MM.1S (cell line): Measurements from ENCODE around the gene MYRFL.

Source experiments
- DNase-seq: peaks from one replicate; pipeline ENCODE4 v3.0.0-alpha.2; 2015
- H2AFZ ChIP-seq: fragments of 300-600 bp; sonication (generic); 2 replicates; pipeline ENCODE4 v1.6.0; 2016; ENCODE audit warnings: antibody characterized with exemption, low read length
- H3F3A ChIP-seq: fragments of 300-600 bp; sonication (generic); 2 replicates; pipeline ENCODE4 v1.6.1; 2016; ENCODE audit warnings: mild to moderate bottlenecking, antibody characterized with exemption, low read length, moderate library complexity, mixed read lengths; ENCODE audit not compliant: insufficient read depth
- H3K27ac ChIP-seq: fragments of 300-600 bp; sonication (generic); 2 replicates; pipeline ENCODE4 v1.5.1; 2016; ENCODE audit warnings: mild to moderate bottlenecking, low read length
- H3K27me3 ChIP-seq: fragments of 300-600 bp; sonication (generic); replicated peaks from 2 replicates; pipeline ENCODE4 v1.6.0; 2016; ENCODE audit warnings: low read length; ENCODE audit not compliant: insufficient read depth
- H3K36me3 ChIP-seq: fragments of 300-600 bp; sonication (generic); replicated peaks from 2 replicates; pipeline ENCODE4 v1.6.1; 2016; ENCODE audit warnings: mild to moderate bottlenecking, low read length, mixed read lengths; ENCODE audit not compliant: insufficient read depth
- H3K4me1 ChIP-seq: fragments of 300-600 bp; sonication (generic); 2 replicates; pipeline ENCODE4 v1.6.1; 2016; ENCODE audit warnings: low read length, mixed read lengths
- H3K4me2 ChIP-seq: fragments of 300-600 bp; sonication (generic); 2 replicates; pipeline ENCODE4 v1.6.0; 2016; ENCODE audit warnings: low read depth, low read length
- H3K4me3 ChIP-seq: fragments of 300-600 bp; sonication (generic); 2 replicates; pipeline ENCODE4 v1.5.1; 2016; ENCODE audit warnings: low read length, mixed read lengths
- H3K79me2 ChIP-seq: fragments of 300-600 bp; sonication (generic); 2 replicates; pipeline ENCODE4 v1.6.1; 2016; ENCODE audit warnings: mixed run types, low read length, mixed read lengths
- H3K9ac ChIP-seq: fragments of 300-600 bp; sonication (generic); 2 replicates; pipeline ENCODE4 v1.6.1; 2016; ENCODE audit warnings: low read length, mixed read lengths
- H3K9me2 ChIP-seq: fragments of 300-600 bp; sonication (generic); replicated peaks from 2 replicates; pipeline ENCODE4 v1.6.1; 2016; ENCODE audit warnings: mild to moderate bottlenecking, low read length, mixed read lengths; ENCODE audit not compliant: insufficient read depth
- H3K9me3 ChIP-seq: fragments of 300-600 bp; sonication (generic); replicated peaks from 2 replicates; pipeline ENCODE4 v1.6.1; 2016; ENCODE audit warnings: mild to moderate bottlenecking, low read length, mixed read lengths; ENCODE audit not compliant: insufficient read depth
- H4K20me1 ChIP-seq: fragments of 300-600 bp; sonication (generic); 2 replicates; pipeline ENCODE4 v1.6.1; 2016; ENCODE audit warnings: mild to moderate bottlenecking, low read length, moderate library complexity, mixed read lengths; ENCODE audit not compliant: insufficient read depth
- CTCF ChIP-seq: fragments of 300-600 bp; sonication (generic); IDR thresholded peaks from 2 replicates; pipeline ENCODE4 v1.5.1; 2016; ENCODE audit warnings: antibody characterized with exemption, low read length, mixed read lengths
- EZH2 ChIP-seq: fragments of 300-600 bp; sonication (generic); optimal IDR thresholded peaks from 2 replicates; pipeline ENCODE3; 2017; ENCODE audit warnings: low read depth, mild to moderate bottlenecking, antibody characterized with exemption, low read length, mixed read lengths
- EZH2phosphoT487 ChIP-seq: fragments of 300-600 bp; sonication (generic); IDR thresholded peaks from 2 replicates; pipeline ENCODE4 v1.6.1; 2018; ENCODE audit warnings: antibody characterized with exemption, low read length

The MYRFL gene

GRCh38 chr12:69961246-69961645, 136.2 kb downstream of the MYRFL start:
- Histone ChIP-seq H2AFZ (no peak overlapping the region), H3K9ac (no peak overlapping the region), H3K4me1 (no peaks in the 10 kb centered on the region), H3F3A (no peaks in the 10 kb centered on the region), H3K27ac (no peak overlapping the region), H3K4me2 (no peak overlapping the region), H3K27me3 (no peaks in the 10 kb centered on the region), H3K9me2 (no peaks in the 10 kb centered on the region), H3K79me2 (no peaks in the 10 kb centered on the region), H3K4me3 (no peak overlapping the region), H4K20me1 (no peaks in the 10 kb centered on the region), H3K36me3 (no peaks in the 10 kb centered on the region), H3K9me3 (no peaks in the 10 kb centered on the region)
- no peak for TF ChIP-seq CTCF
- TF ChIP-seq EZH2: no peak
- TF ChIP-seq EZH2phosphoT487: no peak
- DNase-seq: no peak

GRCh38 chr12:69966409-69966808, 141.4 kb downstream of the MYRFL start:
- Histone ChIP-seq H3K27me3 (no peaks in the 10 kb centered on the region), H3F3A (no peaks in the 10 kb centered on the region), H3K9me2 (no peaks in the 10 kb centered on the region), H2AFZ (no peak overlapping the region), H3K4me3 (no peak overlapping the region), H3K36me3 (no peaks in the 10 kb centered on the region), H3K4me1 (no peaks in the 10 kb centered on the region), H3K79me2 (no peaks in the 10 kb centered on the region), H3K9me3 (no peaks in the 10 kb centered on the region), H3K9ac (no peak overlapping the region), H4K20me1 (no peaks in the 10 kb centered on the region), H3K4me2 (no peak overlapping the region), H3K27ac (no peak overlapping the region)
- DNase-seq: no peak
- TF ChIP-seq EZH2: no peak
- TF ChIP-seq CTCF: no peak
- TF ChIP-seq EZH2phosphoT487: no peak

- H4K20me1 ChIP-seq: no peaks in the 10 kb centered on the region
- H3K79me2 ChIP-seq: no peaks in the 10 kb centered on the region
- no peak overlapping the region for H3K4me2 ChIP-seq
- no peak overlapping the region for H2AFZ ChIP-seq
- no peaks in the 10 kb centered on the region for H3K9me3 ChIP-seq
- no peak overlapping the region for H3K27ac ChIP-seq
- no peak overlapping the region for H3K9ac ChIP-seq
- TF ChIP-seq EZH2phosphoT487 (no peak), EZH2 (no peak), CTCF (no peak)
- H3K9me2 ChIP-seq: no peaks in the 10 kb centered on the region
- DNase-seq: no peak
- no peaks in the 10 kb centered on the region for H3K4me1 ChIP-seq
- H3K36me3 ChIP-seq: no peaks in the 10 kb centered on the region
- H3K27me3 ChIP-seq: no peaks in the 10 kb centered on the region
- H3F3A ChIP-seq: no peaks in the 10 kb centered on the region
- H3K4me3 ChIP-seq: no peak overlapping the region
Measured at GRCh38 chr12:69966839-69967238, 141.8 kb downstream of the MYRFL start.
